OCI-LY1 (cell line): ENCODE measurements around the gene NUP93.

ENCODE experiments used
- EZH2 ChIP-seq: fragments of 200-600 bp; sonication (generic), shearing (Covaris generic); IDR thresholded peaks from 2 replicates; pipeline ENCODE4 v1.8.0; 2017; ENCODE audit warnings: borderline replicate concordance, mixed run types, mild to moderate bottlenecking, antibody characterized with exemption, low read length, moderate library complexity, mixed read lengths
- TF ChIP-seq, protein P1 (sequence below): fragments of 200-600 bp; sonication (generic), shearing (Covaris generic); IDR thresholded peaks from 2 replicates; pipeline ENCODE4 v1.5.1; 2017; ENCODE audit warnings: mild to moderate bottlenecking, antibody characterized with exemption, low read length, moderate library complexity, mixed read lengths

DNA sequence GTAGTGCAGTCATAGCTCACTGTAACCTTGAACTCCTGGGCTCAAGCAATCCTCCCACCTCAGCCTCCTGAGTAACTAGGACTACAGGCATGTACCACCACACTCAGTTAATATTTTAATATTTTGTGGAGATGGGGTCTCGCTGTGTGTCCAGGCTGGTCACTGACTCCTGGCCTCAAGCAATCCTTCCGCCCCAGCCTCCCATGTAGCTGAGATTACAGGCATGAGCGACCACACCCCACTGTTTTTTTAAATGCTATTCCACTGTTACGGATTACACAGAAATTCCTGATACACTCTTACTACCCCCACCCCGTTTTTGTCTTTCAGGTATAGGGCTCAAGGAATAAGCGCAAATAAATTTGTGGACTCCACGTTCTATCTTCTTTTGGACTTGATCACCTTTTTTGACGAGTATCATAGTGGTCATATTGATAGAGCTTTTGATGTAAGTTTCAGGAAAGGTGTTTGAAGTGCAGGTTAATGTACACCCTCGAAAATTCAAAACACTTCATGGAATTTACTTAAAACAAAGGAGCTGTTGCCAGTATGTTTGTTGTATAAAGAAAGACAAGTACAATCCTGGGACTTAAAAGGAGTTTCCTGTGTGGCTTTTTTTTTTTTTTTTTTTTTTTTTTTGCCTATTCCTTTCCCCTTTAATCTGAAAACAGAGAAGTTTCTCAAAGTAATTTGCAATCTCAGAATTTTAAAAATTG, 108.9 kb downstream of the NUP93 start:
- TF ChIP-seq, protein P1, sequence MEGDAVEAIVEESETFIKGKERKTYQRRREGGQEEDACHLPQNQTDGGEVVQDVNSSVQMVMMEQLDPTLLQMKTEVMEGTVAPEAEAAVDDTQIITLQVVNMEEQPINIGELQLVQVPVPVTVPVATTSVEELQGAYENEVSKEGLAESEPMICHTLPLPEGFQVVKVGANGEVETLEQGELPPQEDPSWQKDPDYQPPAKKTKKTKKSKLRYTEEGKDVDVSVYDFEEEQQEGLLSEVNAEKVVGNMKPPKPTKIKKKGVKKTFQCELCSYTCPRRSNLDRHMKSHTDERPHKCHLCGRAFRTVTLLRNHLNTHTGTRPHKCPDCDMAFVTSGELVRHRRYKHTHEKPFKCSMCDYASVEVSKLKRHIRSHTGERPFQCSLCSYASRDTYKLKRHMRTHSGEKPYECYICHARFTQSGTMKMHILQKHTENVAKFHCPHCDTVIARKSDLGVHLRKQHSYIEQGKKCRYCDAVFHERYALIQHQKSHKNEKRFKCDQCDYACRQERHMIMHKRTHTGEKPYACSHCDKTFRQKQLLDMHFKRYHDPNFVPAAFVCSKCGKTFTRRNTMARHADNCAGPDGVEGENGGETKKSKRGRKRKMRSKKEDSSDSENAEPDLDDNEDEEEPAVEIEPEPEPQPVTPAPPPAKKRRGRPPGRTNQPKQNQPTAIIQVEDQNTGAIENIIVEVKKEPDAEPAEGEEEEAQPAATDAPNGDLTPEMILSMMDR, result no peak
- TF ChIP-seq EZH2, result no peak
